ENCODE measurements around the gene GLIS1. TPM values are rescaled to one million over a fixed set of nuclear protein-coding genes. Genes with fewer than 3 reads are reported as not detected.

GLIS1 gene
- total and polyA plus RNA-seq, 2 of the 8 experiments (the other 6 are each of a cell fraction or from before 2014, with no cell fraction given) = 0.15 to 0.22 TPM

DNA sequence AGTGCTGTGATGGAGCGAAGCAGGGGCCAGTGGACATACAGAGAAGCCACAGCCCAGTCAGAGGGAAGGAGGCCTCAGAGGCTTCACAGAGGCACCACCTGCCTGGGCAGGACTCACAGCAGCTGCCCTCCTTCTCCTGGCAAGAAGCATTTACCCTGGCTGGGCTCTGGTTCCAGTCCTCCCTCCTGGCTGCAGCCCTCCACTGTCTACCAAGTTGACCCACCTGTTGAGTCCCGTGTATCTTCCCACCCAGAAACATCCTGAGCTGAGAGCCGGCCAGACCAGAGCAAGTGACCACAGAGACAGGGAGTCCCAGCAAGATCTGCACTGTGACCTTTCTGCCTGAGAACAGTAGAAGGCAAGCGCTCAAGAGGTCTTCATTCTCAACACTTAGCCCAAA, 49.7 kb downstream of the GLIS1 start:
- no peak for DNase-seq (ENCODE audit: low read depth in 1 of 2, low spot score in 2 of 2)
- no peak overlapping the region for H2AFZ ChIP-seq (ENCODE audit: low read length)
- H3K27me3 ChIP-seq (replicated peaks in 1 of 4; ENCODE audit: control insufficient read depth in 3 of 4, extremely low read depth in 1 of 4, insufficient read depth in 3 of 4, low read length in 3 of 4) = peaks cover 0 to 5% (median 0%) of the 10 kb centered on the region in 4 experiments; a peak in 3 of 7 replicates
- H3K56ac ChIP-seq (replicated peaks; ENCODE audit: insufficient read length, low read depth, low read length) = no peak overlapping the region
- no peaks in the 10 kb centered on the region for H3K9me3 ChIP-seq (ENCODE audit: insufficient read depth in 2 of 2, low read depth in 1 of 2, low read length in 1 of 2)
- ChIA-PET CTCF (ENCODE audit: partially characterized antibody) (interaction anchor here (0.8 kb wide), 1 partner anchor 193 kb away, joined by 3 read pairs; no protein-coding TSS in a partner anchor), POLR2A (ENCODE audit: partially characterized antibody) (no interaction called here)
- H3K9ac ChIP-seq (replicated peaks in 1 of 4; ENCODE audit: extremely low read depth in 1 of 4, low read depth in 3 of 4, low read length in 3 of 4) = no peak overlapping the region
- H2BK12ac ChIP-seq (ENCODE audit: low read depth, low read length) = 0 out of 2 replicates have a peak overlapping the region, but pooled peaks have one; percentile 39
- no peak overlapping the region for H3K23ac ChIP-seq (ENCODE audit: insufficient read length)
- H3K4me1 ChIP-seq (replicated peaks in 1 of 4; ENCODE audit: control insufficient read depth in 3 of 4, insufficient read depth in 4 of 4, low read length in 3 of 4) = peaks cover 0 to 21% (median 13%) of the 10 kb centered on the region in 4 experiments; a peak in 5 of 7 replicates
- H2BK120ac ChIP-seq (replicated peaks; ENCODE audit: low read depth, low read length) = no peak overlapping the region
- H4K8ac ChIP-seq (ENCODE audit: extremely low read depth, insufficient read depth, low read length) = peak overlapping the region; percentile 60; the same call in 1 of the 2 replicates
- H3K4me2 ChIP-seq (ENCODE audit: insufficient read depth in 1 of 2, low read depth in 2 of 2, low read length in 2 of 2) = no peak overlapping the region
- H3K27ac ChIP-seq (ENCODE audit: low read depth, low read length) = no peak overlapping the region
- no peaks in the 10 kb centered on the region for H3K79me1 ChIP-seq (ENCODE audit: low read depth, low read length)
- H3K14ac ChIP-seq (ENCODE audit: insufficient read length) = no peak overlapping the region
- no peak overlapping the region for H3K4ac ChIP-seq (replicated peaks; ENCODE audit: insufficient read length, low read depth, low read length)
- 72% methylated on average over 4 of the region's 4 CpGs; no CpG with 5 or more reads in 1 of the 2 experiments for WGBS, 2 experiments (ENCODE audit: extremely low coverage in 1 of 2, insufficient coverage in 1 of 2, insufficient read length in 1 of 2, insufficient replicate concordance in 2 of 2, low coverage in 1 of 2, low lambda C conversion rate in 2 of 2, missing lambda C conversion rate in 1 of 2)
- H4K20me1 ChIP-seq (replicated peaks in 1 of 2; ENCODE audit: control insufficient read depth in 1 of 2, insufficient read depth in 2 of 2, low read length in 2 of 2) = no peaks in the 10 kb centered on the region
- no peaks in the 10 kb centered on the region; the same call in 1 of the 2 replicates for H3K23me2 ChIP-seq (ENCODE audit: low read depth, low read length)
- no peaks in the 10 kb centered on the region for H3K79me2 ChIP-seq (ENCODE audit: control insufficient read depth in 1 of 2, insufficient read depth in 2 of 2, low read length in 2 of 2)
- no peak overlapping the region for H2BK5ac ChIP-seq (ENCODE audit: low read depth, low read length)
- H3K18ac ChIP-seq (ENCODE audit: extremely low read depth, low read length) = no peak overlapping the region
- H4K5ac ChIP-seq (ENCODE audit: insufficient read length, low read depth, low read length) = no peak overlapping the region
- FAIRE-seq = no peak
- no peaks in the 10 kb centered on the region for H3K36me3 ChIP-seq (ENCODE audit: control insufficient read depth in 2 of 4, insufficient read depth in 4 of 4, low read length in 3 of 4)
- no peak overlapping the region for H2BK20ac ChIP-seq (ENCODE audit: low read length)
- no peak overlapping the region for H3K4me3 ChIP-seq (ENCODE audit: extremely low read depth in 1 of 4, insufficient read depth in 2 of 4, low read depth in 3 of 4, low read length in 4 of 4)
- no peak overlapping the region for H4K91ac ChIP-seq (replicated peaks; ENCODE audit: insufficient read length, low read length)
- TF ChIP-seq CBX8 (IDR thresholded peaks at IDR 0.05; ENCODE audit: borderline replicate concordance, low read depth, low read length) = no peak
- peak overlapping the region; percentile 46; the same call in 1 of the 2 replicates for H2BK15ac ChIP-seq (ENCODE audit: low read length)
- H2AK5ac ChIP-seq (ENCODE audit: low read depth, low read length) = 0 out of 2 replicates have a peak overlapping the region, but pooled peaks have one; percentile 88

All from H1 (cell line).